ENCODE data around the gene CA9. TPM values are rescaled to one million over a fixed set of nuclear protein-coding genes. Genes with fewer than 3 reads are reported as not detected.
"Not testable (repeated sequence)": the region's sequence is repeated elsewhere in the genome, so short reads cannot be mapped to it uniquely, and the experiment has no call there.

The CA9 gene
- not detected for polyA plus RNA-seq

- no peaks in the 10 kb centered on the region for H3K9me3 Mint-ChIP-seq
- H3K27me3 Mint-ChIP-seq (ENCODE audit: low read depth in 3 of 3): peaks cover 0 to 10% (median 5%) of the 10 kb centered on the region in 3 donors
- no peak for DNase-seq
- peak within 1 kb of the TSS; percentile 33 to 65 (median 49) for H3K4me3 Mint-ChIP-seq
- H3K4me1 Mint-ChIP-seq: peaks cover 12 to 13% of the 10 kb centered on the region in 2 donors
- H3K36me3 Mint-ChIP-seq: no peaks in the 10 kb centered on the region
- H3K27ac Mint-ChIP-seq: peak within 1 kb of the TSS in 1 of 6 donors; percentile 62
These were observed at the start of gene CA9 for GRCh38 chr9:35673132-35674024. TSS of gene CA9 (plus strand) at chr9:35673928. CDS start at chr9:35673960, 32 bp downstream.

- H3K4me1 Mint-ChIP-seq: peaks cover 3 to 13% of the 10 kb centered on the region in 2 donors
- peaks cover 0 to 6% (median 0%) of the 10 kb centered on the region in 3 donors for H3K36me3 Mint-ChIP-seq
- DNase-seq: no peak
- peaks cover 0 to 1% (median 0%) of the 10 kb centered on the region in 3 donors for H3K27me3 Mint-ChIP-seq (ENCODE audit: low read depth in 3 of 3)
- no peak overlapping the region for H3K4me3 Mint-ChIP-seq
- peak overlapping the region in 2 of 6 donors; percentile 30 to 50 for H3K27ac Mint-ChIP-seq
- H3K9me3 Mint-ChIP-seq: no peaks in the 10 kb centered on the region
These were observed 46.2 kb upstream of the CA9 start for GRCh38 chr9:35627575-35627974.

GRCh38 chr9:35628389-35628991, 45.2 kb upstream of the CA9 start:
- DNase-seq: no peak
- Mint-ChIP-seq H3K9me3 (no peaks in the 10 kb centered on the region), H3K4me1 (peaks cover 3 to 13% of the 10 kb centered on the region in 2 donors), H3K27ac (no peak overlapping the region), H3K27me3 (ENCODE audit: low read depth in 3 of 3) (peaks cover 0 to 1% (median 0%) of the 10 kb centered on the region in 3 donors), H3K4me3 (no peak overlapping the region), H3K36me3 (peaks cover 0 to 10% (median 0%) of the 10 kb centered on the region in 3 donors)

- Mint-ChIP-seq H3K27me3 (ENCODE audit: low read depth in 3 of 3) (peaks cover 0 to 1% (median 0%) of the 10 kb centered on the region in 3 donors), H3K27ac (peak overlapping the region in 1 of 6 donors; percentile 16), H3K36me3 (peaks cover 0 to 16% (median 0%) of the 10 kb centered on the region in 3 donors), H3K4me3 (no peak overlapping the region), H3K9me3 (no peaks in the 10 kb centered on the region), H3K4me1 (peaks cover 4 to 15% of the 10 kb centered on the region in 2 donors)
- DNase-seq: no peak
These were observed 44.1 kb upstream of the CA9 start for GRCh38 chr9:35629597-35629996.

- Mint-ChIP-seq H3K36me3 (peaks cover 4 to 22% (median 7%) of the 10 kb centered on the region in 3 donors), H3K27ac (peak overlapping the region; percentile 95 to 98 (median 97)), H3K4me3 (peak overlapping the region; percentile 71 to 91 (median 76)), H3K9me3 (no peaks in the 10 kb centered on the region), H3K27me3 (ENCODE audit: low read depth in 3 of 3) (peaks cover 0 to 3% (median 0%) of the 10 kb centered on the region in 3 donors), H3K4me1 (peaks cover 60 to 63% of the 10 kb centered on the region in 2 donors)
- DNase-seq: no peak
These were observed 38.0 kb upstream of the CA9 start for GRCh38 chr9:35635730-35636129.

GRCh38 chr9:35636135-35636876, 37.4 kb upstream of the CA9 start:
- Mint-ChIP-seq H3K4me3 (peak overlapping the region; percentile 71 to 91 (median 76)), H3K27me3 (ENCODE audit: low read depth in 3 of 3) (peaks cover 0 to 3% (median 0%) of the 10 kb centered on the region in 3 donors), H3K36me3 (peaks cover 6 to 22% (median 11%) of the 10 kb centered on the region in 3 donors), H3K27ac (peak overlapping the region; percentile 95 to 98 (median 97)), H3K4me1 (peaks cover 65 to 69% of the 10 kb centered on the region in 2 donors), H3K9me3 (no peaks in the 10 kb centered on the region)
- peak in 2 of 3 donors; percentile 26 to 28 for DNase-seq

GRCh38 chr9:35636877-35637246, 36.9 kb upstream of the CA9 start:
- Mint-ChIP-seq H3K4me3 (peak overlapping the region; percentile 71 to 91 (median 76)), H3K27ac (peak overlapping the region; percentile 95 to 98 (median 97)), H3K36me3 (peaks cover 6 to 22% (median 11%) of the 10 kb centered on the region in 3 donors), H3K4me1 (peaks cover 71 to 75% of the 10 kb centered on the region in 2 donors)
- H3K27me3 Mint-ChIP-seq (ENCODE audit: low read depth in 3 of 3); DNase-seq; H3K9me3 Mint-ChIP-seq: not testable (repeated sequence)

- peak overlapping the region; percentile 95 to 98 (median 97) for H3K27ac Mint-ChIP-seq
These were observed 36.2 kb upstream of the CA9 start for GRCh38 chr9:35637427-35637955.

GRCh38 chr9:35638751-35639150, 35.0 kb upstream of the CA9 start:
- DNase-seq: peak; percentile 64 to 68 (median 68)
- not testable (repeated sequence) for H3K9me3 Mint-ChIP-seq; H3K27me3 Mint-ChIP-seq (ENCODE audit: low read depth in 3 of 3)
- Mint-ChIP-seq H3K4me1 (peaks cover 77 to 87% of the 10 kb centered on the region in 2 donors), H3K27ac (peak overlapping the region; percentile 95 to 98 (median 97)), H3K4me3 (peak overlapping the region; percentile 59 to 91 (median 75)), H3K36me3 (peaks cover 10 to 16% (median 11%) of the 10 kb centered on the region in 3 donors)

More at GRCh38 chr9:35637427-35637955, 36.2 kb upstream of the CA9 start:
- not testable (repeated sequence) for H3K27me3 Mint-ChIP-seq (ENCODE audit: low read depth in 3 of 3); DNase-seq; H3K9me3 Mint-ChIP-seq
- peaks cover 71 to 76% of the 10 kb centered on the region in 2 donors for H3K4me1 Mint-ChIP-seq
- H3K4me3 Mint-ChIP-seq: peak overlapping the region; percentile 71 to 91 (median 76)
- H3K36me3 Mint-ChIP-seq: peaks cover 6 to 22% (median 11%) of the 10 kb centered on the region in 3 donors

GRCh38 chr9:35639225-35639624, 34.5 kb upstream of the CA9 start:
- H3K9me3 Mint-ChIP-seq: not testable (repeated sequence)

GRCh38 chr9:35639631-35640030, 34.1 kb upstream of the CA9 start:
- H3K4me3 Mint-ChIP-seq: peak overlapping the region; percentile 59 to 91 (median 75)
- peak overlapping the region; percentile 95 to 98 (median 97) for H3K27ac Mint-ChIP-seq
- no peak for DNase-seq
- H3K4me1 Mint-ChIP-seq: peaks cover 79 to 91% of the 10 kb centered on the region in 2 donors
- peaks cover 10 to 16% (median 12%) of the 10 kb centered on the region in 3 donors for H3K36me3 Mint-ChIP-seq
- H3K27me3 Mint-ChIP-seq (ENCODE audit: low read depth in 3 of 3): peaks cover 0 to 2% (median 0%) of the 10 kb centered on the region in 3 donors
- H3K9me3 Mint-ChIP-seq: no peaks in the 10 kb centered on the region

More at GRCh38 chr9:35639225-35639624, 34.5 kb upstream of the CA9 start:
- H3K4me1 Mint-ChIP-seq: peaks cover 77 to 89% of the 10 kb centered on the region in 2 donors
- peak overlapping the region; percentile 59 to 91 (median 75) for H3K4me3 Mint-ChIP-seq
- H3K27me3 Mint-ChIP-seq (ENCODE audit: low read depth in 3 of 3): not testable (repeated sequence)
- peaks cover 10 to 12% (median 12%) of the 10 kb centered on the region in 3 donors for H3K36me3 Mint-ChIP-seq
- DNase-seq: peak in 1 of 3 donors; percentile 28
- H3K27ac Mint-ChIP-seq: peak overlapping the region; percentile 95 to 98 (median 97)

GRCh38 chr9:35640431-35640830, 33.3 kb upstream of the CA9 start:
- H3K36me3 Mint-ChIP-seq: peaks cover 10 to 16% (median 12%) of the 10 kb centered on the region in 3 donors
- peak overlapping the region in 2 of 5 donors; percentile 45 to 56 for H3K4me3 Mint-ChIP-seq
- H3K4me1 Mint-ChIP-seq: peaks cover 76 to 88% of the 10 kb centered on the region in 2 donors
- not testable (repeated sequence) for DNase-seq; H3K27me3 Mint-ChIP-seq (ENCODE audit: low read depth in 3 of 3); H3K9me3 Mint-ChIP-seq
- peak overlapping the region; percentile 30 to 97 (median 80) for H3K27ac Mint-ChIP-seq

- DNase-seq; H3K9me3 Mint-ChIP-seq; H3K27me3 Mint-ChIP-seq (ENCODE audit: low read depth in 3 of 3): not testable (repeated sequence)
- Mint-ChIP-seq H3K27ac (peak overlapping the region in 5 of 6 donors; percentile 21 to 85 (median 55)), H3K4me3 (peak overlapping the region in 2 of 5 donors; percentile 14 to 57), H3K4me1 (peaks cover 76 to 88% of the 10 kb centered on the region in 2 donors), H3K36me3 (peaks cover 10 to 16% (median 12%) of the 10 kb centered on the region in 3 donors)
These were observed 32.2 kb upstream of the CA9 start for GRCh38 chr9:35641478-35641877.

Measured in immature natural killer cell (primary cell).